A673 (cell line): ENCODE data around the gene UBE2G1. TPM values are rescaled to one million over a fixed set of nuclear protein-coding genes. Genes with fewer than 3 reads are reported as not detected.

Source experiments
- BruUV-seq: library from RNA; stranded (reverse); fragments of 400-500 nt; replicated peaks from 2 replicates; lab custom pipeline; 2021; lab: Mats Ljungman, UMichigan
- CTCF ChIA-PET: fragments of 300-600 bp; sonication (Branson Sonifier 250); formaldehyde crosslinking; loops from one replicate; lab custom pipeline; 2022; ENCODE audit warnings: antibody characterized with exemption; lab: Charles Lee
- POLR2A ChIA-PET: fragments of 300-600 bp; sonication (Branson Sonifier 250); formaldehyde crosslinking; loops from one replicate; lab custom pipeline; 2022; ENCODE audit warnings: antibody characterized with exemption; ENCODE audit not compliant: low non-redundant PET; lab: Charles Lee
- DNase-seq: peaks from one replicate; pipeline ENCODE4 v3.0.0-alpha.2; 2015; ENCODE audit warnings: low spot score
- H3K27ac ChIP-seq: fragments of 200-600 bp; sonication (generic); 2 replicates; pipeline ENCODE4 v1.5.1; 2016; ENCODE audit warnings: mixed run types, low read depth, mild to moderate bottlenecking, mixed read lengths, antibody characterized with exemption, low read length; ENCODE audit not compliant: poor library complexity, severe bottlenecking
- H3K27me3 ChIP-seq: fragments of 200-600 bp; sonication (generic); replicated peaks from 2 replicates; pipeline ENCODE4 v1.6.1; 2017; ENCODE audit warnings: mixed run types, low read depth, mild to moderate bottlenecking, mixed read lengths, antibody characterized with exemption, low read length; ENCODE audit not compliant: insufficient read depth, poor library complexity
- H3K36me3 ChIP-seq: fragments of 200-600 bp; sonication (generic); 2 replicates; pipeline ENCODE4 v1.6.1; 2016; ENCODE audit warnings: mixed run types, mild to moderate bottlenecking, mixed read lengths, antibody characterized with exemption, low read length; ENCODE audit not compliant: insufficient read depth, poor library complexity, severe bottlenecking
- H3K4me1 ChIP-seq: fragments of 200-600 bp; sonication (generic); 2 replicates; pipeline ENCODE4 v1.6.1; 2017; ENCODE audit warnings: mixed run types, mild to moderate bottlenecking, mixed read lengths, antibody characterized with exemption, low read length; ENCODE audit not compliant: insufficient read depth, poor library complexity, severe bottlenecking
- H3K4me3 ChIP-seq: fragments of 200-600 bp; sonication (generic); 2 replicates; pipeline ENCODE4 v1.5.1; 2016; ENCODE audit warnings: low read depth, mixed run types, mild to moderate bottlenecking, mixed read lengths, low read length; ENCODE audit not compliant: poor library complexity, severe bottlenecking
- H3K9me3 ChIP-seq: fragments of 200-600 bp; sonication (generic); 2 replicates; pipeline ENCODE4 v1.6.1; 2016; ENCODE audit warnings: mixed run types, low read depth, mild to moderate bottlenecking, mixed read lengths, antibody characterized with exemption, low read length; ENCODE audit not compliant: poor library complexity, severe bottlenecking
- CTCF ChIP-seq: fragments of 300-800, 200-600 bp; sonication (generic); conservative IDR thresholded peaks from 2 replicates; pipeline ENCODE4 v1.5.1; 2017; ENCODE audit warnings: low read depth, mild to moderate bottlenecking, antibody characterized with exemption, low read length, moderate library complexity, mixed read lengths
- EZH2 ChIP-seq: fragments of 200-600 bp; sonication (generic); IDR thresholded peaks from 2 replicates; pipeline ENCODE4 v1.6.1; 2017; ENCODE audit warnings: borderline replicate concordance, low read depth, mild to moderate bottlenecking, mixed read lengths, antibody characterized with exemption, low read length; ENCODE audit not compliant: poor library complexity, severe bottlenecking
- intact Hi-C: fragments of 100-400 bp; cut with micrococcal nuclease; formaldehyde crosslinking; loops from one replicate; pipeline ENCODE4 v1.10.0; 2022; ENCODE audit not compliant: unreplicated experiment
- total RNA-seq: library from RNA; stranded (reverse); gene quantifications from 2 replicates; pipeline ENCODE4 v1.2.3, GENCODE V29; 2021

The UBE2G1 gene
- total RNA-seq, 1 experiment from 2014 or later = 107 TPM

GRCh38 chr17:4270736-4271135 lies 95.7 kb downstream of the UBE2G1 start:
- DNase-seq = no peak
- ChIA-PET POLR2A (no interaction called here), CTCF (no interaction called here)
- H3K27ac ChIP-seq = no peak overlapping the region
- no peak overlapping the region for H3K4me3 ChIP-seq
- peaks cover 12% of the 10 kb centered on the region for H3K36me3 ChIP-seq
- no peaks in the 10 kb centered on the region for H3K9me3 ChIP-seq
- TF ChIP-seq CTCF (no peak), EZH2 (no peak)
- peaks cover 6% of the 10 kb centered on the region for H3K4me1 ChIP-seq
- H3K27me3 ChIP-seq = no peaks in the 10 kb centered on the region
- BruUV-seq = no TSS peak
- intact Hi-C loops = no loop called here

- Histone ChIP-seq H3K36me3 (peaks cover 12% of the 10 kb centered on the region), H3K9me3 (no peaks in the 10 kb centered on the region), H3K4me3 (no peak overlapping the region), H3K27ac (no peak overlapping the region), H3K27me3 (no peaks in the 10 kb centered on the region), H3K4me1 (peaks cover 6% of the 10 kb centered on the region)
- DNase-seq = no peak
- intact Hi-C loops = no loop called here
- ChIA-PET POLR2A (no interaction called here), CTCF (no interaction called here)
- TF ChIP-seq CTCF = no peak
- TF ChIP-seq EZH2 = no peak
- no TSS peak for BruUV-seq
Observed at GRCh38 chr17:4269915-4270314, 96.6 kb downstream of the UBE2G1 start.

GRCh38 chr17:4267402-4267801 lies 99.1 kb downstream of the UBE2G1 start:
- no peaks in the 10 kb centered on the region for H3K9me3 ChIP-seq
- intact Hi-C loops = no loop called here
- H3K27ac ChIP-seq = no peak overlapping the region
- H3K4me3 ChIP-seq = no peak overlapping the region
- no TSS peak for BruUV-seq
- H3K4me1 ChIP-seq = peaks cover 5% of the 10 kb centered on the region
- H3K27me3 ChIP-seq = no peaks in the 10 kb centered on the region
- TF ChIP-seq CTCF = no peak
- no peak for TF ChIP-seq EZH2
- no peak for DNase-seq
- CTCF ChIA-PET = no interaction called here
- POLR2A ChIA-PET = no interaction called here
- H3K36me3 ChIP-seq = peaks cover 12% of the 10 kb centered on the region
